HG02678 (cell line): ENCODE data around the gene SCN9A.
"Not testable (repeated sequence)": the region's sequence is repeated elsewhere in the genome, so short reads cannot be mapped to it uniquely, and the experiment has no call there.

Experiments used
- ATAC-seq: cut with Tn5 transposase; IDR thresholded peaks from one replicate; pipeline ENCODE4 v1.9.1; 2021; ENCODE audit warnings: mild to moderate bottlenecking, moderate library complexity; ENCODE audit not compliant: unreplicated experiment

Gene SCN9A

DNA sequence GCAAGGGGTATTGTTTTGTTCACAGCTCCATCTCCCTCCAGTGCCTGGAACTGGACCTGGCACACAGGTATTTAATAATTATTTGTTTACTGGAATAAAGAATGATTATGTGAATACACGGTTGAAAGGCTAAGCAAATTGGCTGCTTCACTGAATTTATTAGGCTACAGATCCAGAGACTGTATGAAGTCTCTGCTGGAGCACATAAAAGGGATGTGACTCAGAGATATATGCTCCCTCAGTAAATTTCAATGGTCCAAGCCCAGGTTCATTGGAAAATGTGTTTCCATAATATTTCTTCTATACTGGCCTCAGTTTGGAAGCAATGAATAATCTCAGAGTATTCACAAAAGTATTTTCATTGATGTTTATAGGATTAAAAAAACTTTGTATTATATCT, 126.4 kb downstream of the SCN9A start:
- ATAC-seq, result no peak

GRCh38 chr2:166246901-166247300, 128.8 kb downstream of the SCN9A start:
- no peak for ATAC-seq

- ATAC-seq, result no peak
Observed at GRCh38 chr2:166242309-166242708, 133.4 kb downstream of the SCN9A start.

GRCh38 chr2:166240387-166241313, 135.1 kb downstream of the SCN9A start:
- ATAC-seq, result no peak

DNA sequence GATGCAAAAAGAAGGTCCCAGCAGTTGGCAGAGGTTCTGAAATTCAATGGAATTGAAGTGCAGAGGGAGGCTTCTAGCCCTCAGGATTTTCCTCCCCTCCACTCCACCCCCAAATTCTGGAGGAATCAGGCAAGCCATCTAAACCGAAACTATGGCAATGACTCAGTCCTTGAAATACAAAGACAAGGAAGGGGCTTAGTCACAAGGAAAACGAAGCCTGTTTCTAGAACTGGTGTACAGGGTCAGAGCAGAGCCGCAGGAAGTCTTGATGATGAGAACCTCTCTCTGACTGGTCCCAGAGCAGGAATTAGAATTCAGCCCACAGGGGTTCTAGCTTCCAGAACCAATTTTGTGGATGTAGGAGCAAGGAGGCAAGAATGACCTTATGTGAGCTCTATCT, 136.2 kb downstream of the SCN9A start:
- ATAC-seq, result no peak

DNA sequence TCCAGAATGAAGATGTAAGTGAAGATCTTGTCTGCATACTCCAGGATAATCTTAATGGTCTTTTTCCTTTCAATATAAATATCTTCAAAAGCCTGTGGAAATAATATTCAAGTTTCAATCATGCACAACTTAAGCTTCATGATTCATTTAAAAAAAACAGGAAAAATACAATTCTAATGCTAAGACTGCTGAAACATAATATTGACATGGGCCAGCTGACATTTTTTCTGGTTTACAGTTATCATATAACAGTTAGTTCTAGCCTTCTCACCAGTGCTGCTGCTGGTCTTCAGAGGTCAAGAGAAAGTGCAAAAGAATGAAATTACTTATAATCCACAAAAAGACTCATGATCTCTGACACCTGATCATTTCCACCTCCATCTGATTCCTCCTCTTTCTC, 137.6 kb downstream of the SCN9A start:
- no peak for ATAC-seq

- ATAC-seq, result no peak
Observed at GRCh38 chr2:166234112-166234846, 141.5 kb downstream of the SCN9A start.

DNA sequence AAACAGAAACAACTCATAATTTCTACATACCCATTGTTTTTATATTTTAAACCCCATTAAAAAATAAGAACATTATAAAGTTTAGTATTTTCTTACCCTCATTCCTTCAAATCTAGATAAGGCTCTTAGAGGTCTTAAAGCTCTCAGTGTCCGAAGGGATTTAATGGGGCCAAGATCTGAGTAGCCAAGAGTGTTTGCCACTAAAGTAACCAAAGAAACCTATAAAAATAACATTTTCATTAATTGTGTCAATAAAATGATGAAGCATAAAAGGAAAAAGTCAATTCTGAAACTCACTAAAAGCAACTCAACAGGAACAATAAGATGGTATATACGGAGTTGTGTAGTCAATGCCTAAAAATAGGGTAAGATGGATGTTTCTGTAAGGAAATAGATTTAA, 142.5 kb downstream of the SCN9A start:
- ATAC-seq, result no peak

DNA sequence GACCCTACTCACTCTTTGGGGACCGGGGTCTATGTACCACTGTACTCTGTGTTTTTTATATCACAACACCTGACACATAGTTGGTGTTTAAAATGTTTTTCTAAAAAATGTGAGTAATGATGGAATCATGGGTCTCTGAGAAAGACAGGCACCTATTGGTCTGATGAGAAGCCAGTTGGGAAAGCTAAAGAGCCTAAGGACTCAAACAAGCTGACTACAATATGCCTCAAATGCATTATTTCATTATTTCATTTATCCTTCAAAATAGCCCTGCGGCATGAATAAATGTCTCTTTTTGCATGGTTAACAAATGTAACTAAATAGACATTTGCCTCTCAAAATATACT, 145.0 kb downstream of the SCN9A start:
- ATAC-seq, result no peak

- no peak for ATAC-seq
Observed at GRCh38 chr2:166230024-166230723, 145.6 kb downstream of the SCN9A start.

- ATAC-seq, result no peak
Observed at GRCh38 chr2:166229678-166230023, 146.1 kb downstream of the SCN9A start.

- ATAC-seq, result no peak
Observed at GRCh38 chr2:166224197-166224596, 151.5 kb downstream of the SCN9A start.

DNA sequence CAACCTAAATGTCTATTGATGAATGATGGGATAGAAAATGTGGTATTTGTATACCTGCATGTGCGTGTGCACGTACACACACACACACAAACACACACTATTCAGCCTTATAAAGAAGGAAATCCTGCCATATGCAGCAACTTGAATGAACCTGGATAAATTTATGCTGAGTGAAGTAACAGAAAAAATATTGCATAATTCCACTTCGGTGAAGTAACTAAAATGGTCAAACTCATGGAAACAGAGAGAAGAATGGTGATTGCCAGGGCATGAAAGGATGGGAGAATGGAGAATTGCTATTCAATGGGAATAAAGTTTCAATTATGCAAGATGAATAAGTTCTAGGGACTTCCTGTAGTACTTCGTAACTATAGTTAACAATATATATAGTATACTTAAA, 152.4 kb downstream of the SCN9A start:
- ATAC-seq, result no peak

- ATAC-seq, result no peak
Observed at GRCh38 chr2:166211079-166211478, 164.7 kb downstream of the SCN9A start.

DNA sequence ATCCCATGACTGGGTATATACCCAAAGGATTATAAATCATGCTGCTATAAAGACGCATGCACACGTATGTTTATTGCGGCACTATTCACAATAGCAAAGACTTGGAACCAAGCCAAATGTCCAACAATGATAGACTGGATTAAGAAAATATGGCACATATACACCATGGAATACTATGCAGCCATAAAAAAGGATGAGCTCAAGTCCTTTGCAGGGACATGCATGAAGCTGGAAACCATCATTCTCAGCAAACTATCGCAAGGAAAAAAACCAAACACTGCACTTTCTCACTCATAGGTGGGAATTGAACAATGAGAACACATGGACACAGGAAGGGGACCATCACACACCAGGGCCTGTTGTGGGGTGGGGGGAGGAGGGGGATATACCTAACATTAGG, 165.8 kb downstream of the SCN9A start:
- not testable (repeated sequence) for ATAC-seq

DNA sequence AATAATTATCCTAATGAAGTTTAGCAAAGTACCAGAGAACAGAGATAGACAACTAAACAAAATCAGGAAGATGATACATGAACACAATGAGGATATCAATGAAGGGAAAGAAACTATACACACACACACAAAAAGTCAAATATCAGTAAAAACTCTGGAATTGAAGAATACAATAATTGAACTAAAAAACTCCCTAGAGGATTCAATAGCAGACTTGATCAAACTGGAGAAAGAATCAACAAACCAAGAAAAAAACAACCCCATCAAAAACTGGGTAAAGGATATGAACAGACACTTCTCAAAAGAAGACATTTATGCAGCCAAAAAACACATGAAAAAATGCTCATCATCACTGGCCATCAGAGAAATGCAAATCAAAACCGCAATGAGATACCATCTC, 166.4 kb downstream of the SCN9A start:
- ATAC-seq, result not testable (repeated sequence)

DNA sequence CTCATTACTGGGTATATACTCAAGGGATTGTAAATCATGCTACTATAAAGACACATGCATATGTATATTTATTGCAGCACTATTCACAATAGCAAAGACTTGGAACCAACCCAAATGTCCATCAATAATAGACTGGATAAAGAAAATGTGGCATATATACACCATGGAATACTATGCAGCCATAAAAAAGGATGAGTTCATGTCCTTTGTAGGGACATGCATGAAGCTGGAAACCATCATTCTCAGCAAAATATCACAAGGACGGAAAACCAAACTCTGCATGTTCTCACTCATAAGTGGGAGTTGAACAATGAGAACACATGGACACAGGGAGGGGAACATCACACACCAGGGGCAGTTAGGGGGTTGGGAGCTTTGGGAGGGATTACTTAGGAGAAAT, 169.6 kb downstream of the SCN9A start:
- not testable (repeated sequence) for ATAC-seq

DNA sequence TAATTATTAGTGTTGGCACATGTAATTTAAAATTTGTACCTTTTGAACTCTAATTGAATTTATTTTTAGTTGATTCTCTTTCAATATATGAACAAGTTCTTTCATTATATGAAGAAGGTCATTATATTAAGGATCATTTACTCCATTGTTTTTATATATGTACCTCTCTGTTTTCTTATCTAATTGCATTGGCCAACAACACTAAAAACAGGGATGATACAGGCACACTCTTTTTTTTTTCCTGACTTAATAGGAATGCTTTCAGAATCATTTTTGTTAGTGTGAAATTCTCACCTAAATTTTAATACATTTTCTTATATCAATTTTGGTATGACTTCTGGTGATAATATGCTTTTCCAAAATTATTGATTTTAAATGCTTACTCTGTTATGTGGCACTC, 173.0 kb downstream of the SCN9A start:
- ATAC-seq, result no peak

DNA sequence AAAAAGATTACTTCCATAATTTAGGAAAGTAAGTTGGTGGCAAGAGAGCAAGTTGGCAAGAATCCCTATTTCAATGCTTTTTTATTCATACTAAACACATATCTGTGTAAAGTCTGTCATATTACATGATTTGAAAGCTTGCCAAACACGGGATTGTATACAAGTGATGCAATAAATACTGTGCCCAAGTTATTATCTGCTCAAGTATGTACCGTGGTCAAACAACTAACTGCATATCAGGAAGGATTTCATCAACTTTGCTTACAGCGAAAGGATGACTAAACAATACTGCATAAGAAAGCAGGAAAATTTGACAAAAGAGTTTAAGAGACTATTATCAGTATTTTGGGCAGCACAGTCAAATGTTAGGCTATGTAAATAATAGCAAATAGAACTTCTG, 178.3 kb downstream of the SCN9A start:
- no peak for ATAC-seq

GRCh38 chr2:166193407-166193806, 182.3 kb downstream of the SCN9A start:
- no peak for ATAC-seq

GRCh38 chr2:166188084-166188483, 187.7 kb downstream of the SCN9A start:
- ATAC-seq, result no peak

GRCh38 chr2:166184789-166185188, 191.0 kb downstream of the SCN9A start:
- no peak for ATAC-seq
